Frontal cortex (tissue), 4 donors: Measurements from ENCODE around the gene RNF208. TPM values are rescaled to one million over a fixed set of nuclear protein-coding genes. Genes with fewer than 3 reads are reported as not detected.

Source experiments
- DNase-seq, 2 donors: peaks; one replicate each; pipeline ENCODE4 v3.0.0; 2012; ENCODE audit warnings: low spot score in 2 of 2
- FAIRE-seq: peaks from 2 replicates; lab custom pipeline; 2012; peaks lifted over from hg19 to GRCh38; lab: Jason Lieb, UNC
- total RNA-seq: library from RNA; depleted of rRNA; stranded (reverse); fragments of >200 nt; gene quantifications from one replicate; pipeline ENCODE4 v1.2.3, GENCODE V29; 2014
- donor health status: control.
- donor health status: control.
- donor health status: control.

Gene RNF208
- total RNA-seq, 1 donor from 2014 or later, result 0.82 TPM

DNA sequence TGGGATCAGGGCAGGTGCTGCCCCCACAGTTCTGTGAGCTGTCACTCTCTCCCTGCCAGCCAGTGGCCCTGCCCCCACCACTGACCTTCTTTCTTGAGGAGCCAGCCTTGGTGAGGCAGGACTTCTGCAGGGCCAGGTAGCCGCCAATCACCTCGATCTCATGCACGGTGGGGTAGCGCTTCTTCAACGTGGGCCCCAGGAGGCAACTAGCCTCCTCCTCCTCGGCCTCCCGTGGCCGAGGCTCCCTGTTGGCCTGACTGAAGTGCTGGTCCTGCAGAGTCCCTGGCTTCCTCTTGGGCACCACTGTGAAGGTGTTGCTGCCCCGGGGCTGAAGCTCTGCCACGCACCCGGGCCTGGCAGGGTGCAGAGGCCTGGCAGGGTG, 23.1 kb downstream of the RNF208 start:
- FAIRE-seq, result no peak
- no peak for DNase-seq

DNA sequence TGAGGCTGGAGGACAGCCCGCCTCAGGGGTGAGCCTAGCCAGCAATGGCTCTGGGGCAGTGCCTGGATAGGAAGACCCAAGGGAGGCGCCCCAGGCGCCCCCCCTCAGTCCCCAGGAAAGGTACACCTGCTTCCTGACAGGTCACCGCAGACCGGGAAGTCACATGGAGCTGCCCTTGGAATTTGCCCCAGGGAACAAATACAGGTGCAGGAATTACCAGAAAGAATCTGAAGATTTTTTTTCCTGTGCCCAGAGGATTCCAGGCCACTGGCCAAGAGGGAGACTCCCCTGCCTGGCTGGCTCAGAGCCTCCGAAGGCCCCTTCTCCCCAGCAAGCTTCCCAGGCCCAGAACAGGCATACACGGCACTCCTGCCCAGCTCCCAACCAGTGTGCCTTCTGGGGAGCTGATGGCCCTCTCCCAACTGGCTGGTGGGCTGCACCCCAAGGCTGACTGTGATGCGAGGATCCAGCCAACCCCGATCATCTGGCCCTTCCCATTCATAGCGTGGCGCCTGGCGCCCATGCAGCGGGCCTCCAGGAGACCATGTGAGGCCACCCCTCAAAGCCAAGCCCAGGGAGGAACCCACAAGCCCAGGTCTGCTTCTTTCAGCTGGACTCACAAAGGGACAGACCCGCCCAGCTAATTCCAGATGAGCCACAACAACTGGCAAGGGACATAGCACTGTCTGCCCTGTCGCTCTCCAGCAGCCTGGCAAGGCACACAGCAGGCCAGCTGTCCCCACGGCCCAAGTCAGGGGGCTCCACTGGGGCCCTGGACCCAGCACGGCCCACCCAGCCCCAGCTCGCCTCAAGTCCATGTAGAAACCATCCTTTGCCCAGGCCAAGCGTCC, 23.8 kb downstream of the RNF208 start:
- FAIRE-seq (no peak), DNase-seq (no peak)

DNA sequence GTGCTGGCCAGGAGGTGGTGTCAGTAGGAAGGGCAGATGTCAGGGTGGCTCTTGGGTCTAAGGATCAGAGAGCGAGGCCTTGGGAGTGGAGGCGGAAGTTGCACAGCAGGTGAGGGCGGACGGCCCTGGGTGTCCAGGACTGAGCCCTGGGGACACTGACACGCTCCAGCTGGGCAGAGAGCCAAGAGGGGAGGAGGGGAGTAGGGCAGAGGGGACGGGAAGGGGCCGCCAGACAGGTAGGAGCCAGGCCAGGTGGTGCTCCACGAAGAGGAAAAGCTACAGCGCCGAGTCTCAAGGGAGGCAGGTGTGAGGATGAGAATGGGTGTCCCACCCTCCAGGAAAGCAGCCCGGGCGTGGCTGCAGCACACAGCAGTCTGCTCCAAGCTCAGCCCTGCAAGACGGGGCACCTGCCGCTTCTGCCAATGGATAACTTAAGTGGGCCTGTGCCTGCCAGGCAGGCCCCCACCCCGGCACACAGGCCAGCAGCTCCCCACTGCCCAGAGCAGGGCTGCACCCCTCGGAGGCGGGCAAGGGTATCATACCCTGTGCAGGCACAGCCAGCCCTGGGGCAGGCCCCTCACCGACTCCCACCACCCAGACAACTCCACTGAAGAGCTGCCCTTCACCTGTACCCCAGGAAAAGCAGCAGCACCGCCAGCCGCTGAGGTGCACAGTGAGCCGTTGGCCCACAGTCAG, 26.4 kb downstream of the RNF208 start:
- DNase-seq (no peak), FAIRE-seq (no peak)

DNA sequence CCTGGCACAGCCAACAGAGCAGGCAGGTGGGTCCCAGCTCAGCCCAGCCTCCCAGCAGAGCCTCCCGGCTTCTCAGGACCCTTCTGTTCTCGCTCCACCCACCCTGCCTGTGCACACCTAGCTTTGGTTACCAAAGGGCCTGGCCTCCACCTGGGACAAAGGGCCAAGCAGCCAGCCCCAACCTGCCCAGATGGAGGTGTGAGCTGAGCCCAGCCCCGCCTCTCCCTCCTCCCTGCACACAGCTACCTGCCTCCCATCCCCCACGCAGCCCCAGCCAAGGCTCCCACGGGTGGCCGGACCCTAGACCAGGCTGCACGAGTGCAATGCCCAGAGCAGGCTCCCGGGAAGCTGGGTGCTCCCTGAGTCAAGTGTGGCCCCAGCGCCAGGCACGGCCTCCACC, 27.1 kb downstream of the RNF208 start:
- no peak for DNase-seq
- FAIRE-seq, result no peak

DNA sequence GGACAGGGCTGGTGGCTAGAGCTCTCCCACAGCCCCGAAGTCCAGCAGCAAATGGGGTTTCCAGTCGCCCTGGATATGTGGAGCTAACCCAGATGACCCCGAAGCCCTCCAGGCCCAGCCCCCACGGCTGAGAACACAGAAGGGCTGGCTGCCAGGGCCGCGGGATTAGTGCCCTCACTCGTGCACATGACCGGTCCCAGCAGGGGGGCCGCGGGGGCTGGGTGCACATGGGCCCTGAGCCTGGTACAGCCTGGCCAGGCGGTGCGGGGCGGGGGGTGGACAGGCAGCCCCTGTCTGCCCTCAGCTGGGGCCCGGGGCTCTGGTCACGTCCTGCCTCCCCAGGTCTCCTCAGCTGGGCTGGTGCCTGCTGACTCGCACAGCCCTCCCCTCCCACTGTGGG, 27.7 kb downstream of the RNF208 start:
- DNase-seq (peak in 1 of 2 donors; percentile 83), FAIRE-seq (no peak)

DNA sequence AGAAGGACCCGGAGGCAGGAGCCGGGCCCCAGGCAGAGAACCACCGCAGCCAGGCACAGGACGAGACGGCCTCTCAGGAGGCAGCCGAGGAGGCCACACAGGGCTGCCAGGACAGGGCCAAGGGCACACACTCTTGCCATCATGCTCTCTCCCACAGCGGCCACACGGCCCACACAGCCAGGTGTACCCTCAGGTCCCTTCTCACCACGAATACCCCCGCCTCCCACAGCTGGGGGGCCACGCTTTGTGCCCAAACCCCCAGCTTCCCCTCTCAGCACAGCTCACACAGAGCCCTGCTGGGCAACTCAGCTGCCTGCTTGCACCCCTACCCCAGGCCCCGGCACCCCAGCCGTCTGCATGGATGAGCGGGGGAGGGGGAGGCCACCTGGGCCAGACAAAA, 28.3 kb downstream of the RNF208 start:
- FAIRE-seq, result no peak
- no peak for DNase-seq

DNA sequence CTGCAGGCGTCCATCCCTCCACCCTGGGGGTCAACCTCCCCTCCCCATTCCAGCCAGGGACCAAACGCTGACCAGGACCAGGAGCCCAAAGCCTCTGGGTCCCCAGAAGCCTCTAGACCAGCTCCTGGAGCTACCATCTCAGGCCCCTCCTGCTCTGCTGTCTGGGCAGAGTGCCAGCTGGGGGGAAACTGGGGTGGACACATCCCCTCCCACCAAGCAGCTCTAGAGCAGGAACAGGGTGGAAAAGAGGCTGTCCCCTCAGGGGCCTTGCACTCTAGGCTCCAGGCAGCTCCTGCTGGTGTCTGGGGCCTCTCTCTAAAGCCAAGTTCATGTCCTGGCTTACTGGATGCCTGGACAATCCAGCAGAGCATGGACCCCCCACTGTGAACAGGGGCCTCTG, 29.2 kb downstream of the RNF208 start:
- no peak for FAIRE-seq

DNA sequence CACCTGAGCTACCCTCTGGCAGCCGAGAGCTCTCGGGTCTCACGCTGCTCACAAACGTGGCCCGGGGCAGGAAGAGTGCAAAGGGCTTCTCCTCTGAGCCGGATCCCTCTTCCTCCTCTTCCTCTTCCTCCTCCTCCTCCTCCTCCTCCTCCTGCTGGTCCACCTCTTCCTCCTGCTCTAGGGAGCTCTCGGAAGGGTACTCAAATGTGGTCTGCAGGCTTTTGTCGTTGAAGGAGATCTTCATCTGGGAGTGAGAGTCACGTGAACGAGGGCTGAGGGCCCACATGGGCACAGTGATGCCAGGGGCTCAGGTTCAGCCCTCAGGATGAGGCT, 29.6 kb downstream of the RNF208 start:
- no peak for DNase-seq
- FAIRE-seq, result no peak

More for the DNA sequence above, 29.2 kb downstream of the RNF208 start:
- no peak for DNase-seq

DNA sequence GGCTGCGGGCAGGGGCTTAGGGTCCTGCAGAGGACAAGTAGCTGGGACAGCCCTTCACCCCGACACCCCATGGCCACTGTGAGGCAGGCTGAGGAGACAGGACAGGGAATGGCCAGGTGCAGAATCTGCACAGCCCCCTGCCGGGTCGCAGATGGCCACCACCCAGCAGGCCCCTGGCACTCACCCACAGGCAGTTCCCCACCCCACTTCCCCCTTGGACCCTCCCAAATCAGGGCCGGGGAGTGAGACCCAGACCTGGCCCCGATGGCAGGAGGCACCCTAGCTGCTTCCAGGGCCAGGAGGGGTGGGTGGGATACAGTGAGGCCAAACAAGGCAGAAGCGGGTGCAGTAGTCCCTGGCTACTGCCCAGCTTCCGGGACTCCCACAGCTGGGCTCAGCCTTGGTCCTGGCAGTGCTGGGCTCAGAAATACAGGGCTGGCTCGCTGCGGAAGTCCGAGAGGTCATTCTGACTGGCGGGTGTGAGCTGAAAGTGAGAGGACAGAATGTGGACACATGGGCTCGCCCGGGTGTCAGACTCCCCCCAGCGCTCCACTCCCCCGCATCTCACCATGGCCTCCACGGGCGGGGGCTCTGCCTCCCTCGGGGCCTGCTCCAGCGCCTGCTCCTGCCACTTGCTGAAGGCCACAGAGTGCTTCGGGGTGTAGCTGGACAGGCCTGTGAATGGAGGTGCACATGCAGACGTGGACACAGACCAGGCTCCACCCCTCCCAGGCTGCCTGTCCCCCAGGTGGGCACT, 30.2 kb downstream of the RNF208 start:
- no peak for DNase-seq
- no peak for FAIRE-seq

DNA sequence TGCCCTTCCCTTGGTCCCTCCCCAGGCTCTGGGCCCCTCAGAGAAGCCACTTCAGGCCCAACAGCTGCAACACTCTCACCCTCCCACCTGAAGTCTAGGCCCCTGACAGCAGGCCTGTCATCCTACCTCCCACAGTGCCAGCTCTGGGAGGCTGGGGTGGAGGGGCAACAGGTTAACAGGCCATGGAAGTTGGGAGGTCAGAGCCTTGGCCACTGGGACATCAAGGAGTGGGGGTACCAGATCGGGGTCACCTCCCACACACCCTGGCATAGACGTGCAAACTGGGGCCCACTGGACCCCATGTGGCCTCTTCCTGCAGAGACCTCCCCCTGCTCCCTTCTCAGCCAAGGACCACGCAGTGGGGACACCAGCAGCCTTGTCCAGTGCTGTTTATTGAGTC, 30.8 kb downstream of the RNF208 start:
- DNase-seq, result no peak
- no peak for FAIRE-seq

DNA sequence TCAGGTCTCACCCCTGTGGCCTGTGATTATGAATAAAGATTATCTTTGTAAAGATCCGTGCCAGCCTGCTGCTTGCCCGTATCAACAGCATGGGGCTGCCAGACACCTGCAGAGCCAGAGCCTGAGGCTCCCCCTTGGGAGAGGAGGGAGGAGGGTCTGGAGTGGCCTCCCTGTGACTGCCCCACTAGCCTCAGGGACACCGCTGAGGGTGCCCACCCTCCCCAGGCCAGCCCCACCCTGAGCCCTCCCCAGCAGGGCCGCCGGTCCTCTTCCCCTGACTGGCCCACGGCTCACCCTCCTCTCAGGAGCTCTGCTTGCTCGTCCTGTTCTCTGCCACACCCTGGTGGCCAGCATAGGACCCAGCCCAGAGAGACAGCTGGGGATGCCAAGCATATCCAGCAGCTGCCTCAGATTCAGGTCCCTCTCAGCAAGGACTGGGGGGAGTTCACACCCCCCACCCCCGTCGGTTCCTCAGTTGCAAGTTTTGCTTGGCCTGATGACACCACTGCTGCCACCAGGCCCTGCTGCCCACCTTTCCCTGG, 31.7 kb downstream of the RNF208 start:
- FAIRE-seq (no peak), DNase-seq (no peak)

DNA sequence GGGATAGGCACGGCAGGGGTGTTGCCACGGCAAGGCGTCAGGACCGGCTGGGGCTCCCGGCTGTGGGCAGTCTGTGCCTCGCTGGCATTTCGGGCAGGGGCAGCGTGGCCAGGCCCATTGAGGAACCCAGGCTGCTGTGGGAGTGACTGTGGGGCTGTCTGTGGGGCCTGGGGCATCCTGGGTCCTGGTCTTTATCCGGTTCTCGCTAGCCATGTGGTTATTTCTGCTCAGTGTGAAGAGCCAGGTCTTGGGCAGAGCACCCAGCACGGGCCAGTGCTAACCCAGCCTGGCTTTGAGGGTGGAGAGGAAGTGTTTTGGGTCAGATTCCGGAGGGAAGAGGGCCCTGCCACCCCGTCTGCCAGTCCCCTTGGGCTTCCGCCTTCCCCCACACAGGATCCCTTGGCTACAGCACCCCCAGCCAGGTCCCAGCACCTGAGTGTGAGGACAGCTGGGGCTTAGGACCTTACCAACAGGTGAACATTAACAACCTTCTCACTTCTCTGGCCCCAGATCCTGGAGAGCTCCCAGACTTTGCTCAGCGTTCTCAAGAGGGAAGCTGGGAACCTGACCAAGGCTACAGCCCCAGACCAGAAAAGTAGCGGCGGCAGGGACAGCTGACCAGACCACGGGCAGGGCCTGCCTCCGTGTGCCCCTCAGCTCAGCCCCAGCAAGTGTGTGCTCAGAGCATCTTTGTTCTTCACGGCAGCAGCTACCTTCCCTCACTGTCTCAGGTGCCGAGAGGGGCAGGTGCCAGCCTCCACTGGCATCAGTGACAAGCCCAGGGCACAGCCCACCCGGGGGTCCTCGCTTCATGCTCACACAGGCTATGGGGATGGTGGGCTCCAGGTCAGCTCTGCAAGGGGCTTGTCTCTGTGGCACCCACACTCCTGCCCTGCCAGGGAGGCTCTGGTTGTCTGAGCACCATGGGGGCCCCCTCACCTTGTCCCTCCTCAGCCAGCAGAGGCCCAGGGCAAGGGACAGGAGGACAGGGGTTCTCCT, 32.4 kb downstream of the RNF208 start:
- FAIRE-seq (no peak), DNase-seq (no peak)

DNA sequence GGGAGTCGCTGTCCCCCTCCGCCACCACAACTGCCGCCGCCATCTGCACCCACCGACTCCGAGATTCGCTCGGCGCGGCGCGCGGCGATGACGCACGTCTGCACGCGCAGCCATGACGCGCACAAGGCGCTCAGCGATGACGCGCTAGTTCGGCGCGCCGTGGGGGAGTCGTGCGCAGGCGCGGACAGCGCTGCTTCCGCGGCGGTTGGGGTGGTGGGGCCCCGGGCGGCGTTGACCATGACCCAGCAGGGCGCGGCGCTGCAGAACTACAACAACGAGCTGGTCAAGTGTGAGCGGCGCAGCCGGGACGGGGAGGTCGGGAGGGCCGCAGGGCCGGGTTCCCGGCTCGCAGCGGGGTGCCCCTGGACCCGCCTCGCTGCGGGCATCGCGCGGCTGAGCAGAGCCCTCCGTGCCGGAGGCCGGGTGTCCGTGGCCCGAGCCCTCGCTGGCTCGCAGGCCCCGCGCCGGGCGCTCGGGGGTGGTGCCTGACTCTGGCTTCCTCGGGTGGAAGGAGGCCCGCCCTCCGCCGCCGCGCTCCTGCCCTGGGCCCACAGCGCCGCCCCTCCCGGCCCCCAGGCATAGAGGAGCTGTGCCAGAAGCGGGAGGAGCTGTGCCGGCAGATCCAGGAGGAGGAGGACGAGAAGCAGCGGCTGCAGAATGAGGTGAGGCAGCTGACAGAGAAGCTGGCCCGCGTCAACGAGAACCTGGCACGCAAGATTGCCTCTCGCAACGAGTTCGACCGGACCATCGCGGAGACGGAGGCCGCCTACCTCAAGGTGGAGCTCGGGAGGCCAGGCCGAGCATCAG, 33.3 kb downstream of the RNF208 start, which contains the start of the genes ANAPC2 and SSNA1:
ANAPC2 (minus strand) TSS at position 71 of the 807 bp plus-strand sequence; CDS start at position 43, 28 bp downstream.
SSNA1 (plus strand) TSS at position 187 of the 807 bp plus-strand sequence; CDS start at position 238, 51 bp downstream.
- DNase-seq (peak; percentile 95), FAIRE-seq (no peak)

DNA sequence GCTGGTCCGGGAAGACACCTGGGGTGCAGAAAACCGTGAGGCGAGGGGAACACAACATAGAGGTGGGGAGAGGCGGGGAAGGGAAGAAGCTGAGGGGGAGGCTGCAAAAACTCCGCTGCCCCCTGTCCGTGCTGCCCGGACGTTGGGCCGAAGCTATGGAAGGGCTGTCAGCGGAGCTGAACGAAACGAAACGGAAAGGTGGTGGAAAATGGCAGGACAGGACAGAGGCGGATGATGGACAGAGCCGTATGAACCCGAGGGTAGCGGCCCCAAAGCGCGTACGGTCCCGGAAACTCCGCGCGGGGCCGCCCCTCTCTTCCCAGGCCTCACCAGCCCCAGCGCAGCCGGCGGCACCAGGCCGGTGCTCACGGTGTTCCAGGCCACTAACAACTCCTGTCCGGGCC, 34.0 kb downstream of the RNF208 start:
- DNase-seq (no peak), FAIRE-seq (no peak)

DNA sequence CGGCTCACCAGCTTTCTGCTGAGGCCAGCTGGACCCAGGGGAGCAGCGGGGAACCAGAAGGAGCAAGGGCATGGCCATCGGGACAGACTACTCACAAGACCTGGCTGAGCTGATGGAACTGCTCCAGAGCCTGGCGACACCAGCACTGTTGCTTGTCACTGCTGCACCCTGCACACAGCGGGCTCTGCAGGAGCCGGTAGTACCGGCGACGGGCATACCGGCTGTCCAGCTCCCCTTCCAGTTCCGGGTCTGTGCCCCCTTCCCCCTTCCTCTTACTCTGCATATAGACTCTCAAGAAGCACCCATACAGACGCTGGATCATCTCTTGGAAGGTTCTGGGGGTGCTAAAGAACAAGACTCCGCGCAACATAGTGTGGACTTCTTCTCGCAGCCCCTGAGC, 34.7 kb downstream of the RNF208 start:
- no peak for FAIRE-seq

DNA sequence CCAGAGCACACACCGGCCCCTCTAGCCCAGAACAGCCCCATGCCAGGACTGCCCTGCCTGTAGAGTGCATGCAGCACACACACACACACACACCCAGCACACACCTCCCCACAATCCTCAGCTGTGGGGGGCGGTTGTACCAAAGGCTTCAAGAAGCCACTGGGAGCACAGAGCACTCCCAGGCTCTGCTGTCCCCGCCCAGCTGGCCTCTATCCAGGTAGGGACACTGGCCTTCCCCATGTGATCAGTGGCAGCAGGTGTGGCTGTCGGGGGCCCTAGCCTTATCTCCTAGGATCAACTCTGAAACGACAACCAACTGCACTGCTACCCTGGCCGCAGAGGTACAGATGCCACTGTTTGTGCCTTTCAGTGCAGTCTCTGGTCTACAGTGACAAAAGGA, 35.7 kb downstream of the RNF208 start:
- no peak for FAIRE-seq

More for the DNA sequence above, 34.7 kb downstream of the RNF208 start:
- no peak for DNase-seq

DNA sequence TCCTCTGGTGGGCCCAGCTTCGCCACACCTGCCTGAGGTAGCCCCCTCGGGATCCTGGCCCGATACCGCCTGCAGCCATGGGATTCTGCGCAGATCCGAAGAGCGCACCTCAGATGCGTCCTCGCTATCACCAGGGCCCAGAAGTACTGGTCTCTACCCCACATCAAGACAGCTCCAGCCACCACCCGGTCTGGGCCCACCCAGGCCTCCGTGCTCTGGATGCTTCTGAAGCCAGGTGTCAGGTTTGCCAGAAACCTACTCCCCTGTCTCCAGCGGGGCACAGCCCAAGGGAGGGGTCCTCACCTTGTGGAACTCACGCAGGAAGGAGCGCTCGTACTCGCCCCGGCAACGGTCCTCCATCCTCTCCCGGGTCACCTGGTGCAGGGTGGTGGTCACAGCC, 36.1 kb downstream of the RNF208 start:
- no peak for DNase-seq
- no peak for FAIRE-seq

More for the DNA sequence above, 35.7 kb downstream of the RNF208 start:
- DNase-seq, result no peak
